ENCODE data around the gene FPR2.

- TF ChIP-seq CTCF (conservative IDR thresholded peaks at IDR 0.05) (peak; percentile 42), ZFX (IDR thresholded peaks at IDR 0.05) (no peak)
These were observed 22.4 kb downstream of the FPR2 start for GRCh38 chr19:51783372-51783771.

All from C4-2B (cell line).